K562 (cell line): ENCODE results near the gene ANKRD27. TPM values are rescaled to one million over a fixed set of nuclear protein-coding genes. Genes with fewer than 3 reads are reported as not detected.

Source experiments
- ATF1 ChIP-seq, 2 experiments: fragments of 450-650 bp in 1 of 2; IDR thresholded peaks; 2 replicates each; pipeline ENCODE4 v1.6.1; 2016; ENCODE audit warnings: missing compliant biosample characterization in 1 of 2, missing genetic modification characterization in 1 of 2
- CBFA2T3 ChIP-seq: fragments of 450-650 bp; IDR thresholded peaks from 2 replicates; pipeline ENCODE4 v1.6.1; 2017
- CBX1 ChIP-seq: sonication (generic); IDR thresholded peaks from 2 replicates; pipeline ENCODE4 v1.6.1; 2016; ENCODE audit warnings: antibody characterized with exemption, low read depth, mild to moderate bottlenecking
- FOXK1 ChIP-seq: sonication (generic); formaldehyde crosslinking; IDR thresholded peaks from 2 replicates; pipeline ENCODE4 v1.8.0; 2022; ENCODE audit warnings: missing genetic modification reagents, mild to moderate bottlenecking, borderline replicate concordance
- KAT8 ChIP-seq: fragments of 450-650 bp; IDR thresholded peaks from 2 replicates; pipeline ENCODE4 v1.6.1; 2016; ENCODE audit warnings: low read depth, mild to moderate bottlenecking
- KLF16 ChIP-seq: IDR thresholded peaks from 2 replicates; pipeline ENCODE4 v1.6.1; 2016; ENCODE audit warnings: antibody characterized with exemption
- MGA ChIP-seq: fragments of 450-650 bp; IDR thresholded peaks from 2 replicates; pipeline ENCODE4 v1.6.1; 2016; ENCODE audit warnings: mild to moderate bottlenecking, moderate library complexity
- MNT ChIP-seq, 2 experiments: fragments of 450-650 bp; conservative IDR thresholded peaks; 2 replicates each; pipeline ENCODE4 v1.6.1; 2017; ENCODE audit warnings: mild to moderate bottlenecking in 2 of 2, moderate library complexity in 2 of 2
- MTA1 ChIP-seq: fragments of 450-650 bp; IDR thresholded peaks from 2 replicates; pipeline ENCODE4 v1.6.1; 2017; ENCODE audit warnings: borderline replicate concordance
- NR1H2 ChIP-seq: sonication (generic); formaldehyde crosslinking; IDR thresholded peaks from 2 replicates; pipeline ENCODE4 v1.4.0; 2020; ENCODE audit warnings: mild to moderate bottlenecking, missing genetic modification reagents
- PRPF4 ChIP-seq: fragments of 200-400 bp; formaldehyde crosslinking; IDR thresholded peaks from one replicate; pipeline ENCODE4 v1.6.1; 2017; ENCODE audit warnings: low read length, low read depth, mild to moderate bottlenecking; ENCODE audit not compliant: insufficient read depth, poor library complexity, severe bottlenecking
- RNF2 ChIP-seq: sonication (generic); IDR thresholded peaks from 2 replicates; pipeline ENCODE4 v1.6.1; 2016
- RUNX1 ChIP-seq: sonication (generic); IDR thresholded peaks from 2 replicates; pipeline ENCODE4 v1.6.1; 2016; ENCODE audit warnings: antibody characterized with exemption, low read depth
- TGIF2 ChIP-seq: sonication (generic); formaldehyde crosslinking; IDR thresholded peaks from 2 replicates; pipeline ENCODE4 v1.8.1; 2022; ENCODE audit warnings: mild to moderate bottlenecking, missing genetic modification reagents, moderate library complexity
- polyA plus RNA-seq, 8 experiments: library from polyadenylated mRNA; depleted of rRNA in 4 of 8; stranded (reverse) in 5 of 8; unstranded in 3 of 8; fragments of >200 nt; fragmentation: Nextera tagmentation in 2 of 8; fragmentation: Illumina TruSeq in 1 of 8; extraction: Ambion mirVana in 2 of 8; extraction: Trizol in 1 of 8; gene quantifications; 2 replicates each; pipeline versions ENCODE4 v1.2.1 to v1.2.3, GENCODE V29; 2011 to 2014; ENCODE audit warnings: inconsistent platforms in 1 of 8, missing spikeins in 1 of 8
- total RNA-seq, 7 experiments: library from RNA; depleted of rRNA in 6 of 7; stranded (reverse); fragments of >200 nt in 6 of 7; fragmentation: Illumina TruSeq in 2 of 7; extraction: Trizol in 2 of 7; gene quantifications; 2 replicates each; pipeline versions ENCODE4 v1.2.1 to v1.2.3, GENCODE V29; 2011 to 2021; ENCODE audit warnings: low replicate concordance in 1 of 7

ANKRD27 gene
- total and polyA plus RNA-seq, 9 of the 15 experiments (the other 6 are each of a cell fraction or from before 2014, with no cell fraction given) = 5.3 to 71.3 (median 54.2) TPM

GRCh38 chr19:32691952-32692726 lies 17.2 kb upstream of the ANKRD27 start (continued):
- TF ChIP-seq ATF1 (CRISPR knock-in tag; IDR thresholded peaks at IDR 0.05) (peak; percentile 21; the same call in 1 of the 2 replicates), ATF1 (tag; IDR thresholded peaks at IDR 0.05) (peak; percentile 70), CBFA2T3 (0 out of 2 replicates have a peak, but pooled peaks have one; percentile 8), RNF2 (peak; percentile 9), MNT (conservative IDR thresholded peaks at IDR 0.05) (peak in 1 of 2 experiments; percentile 53; a peak in 2 of 4 replicates), PRPF4 (peak; percentile 56), TGIF2 (CRISPR knock-in tag) (peak; percentile 56; the same call in 1 of the 2 replicates), RUNX1 (0 out of 2 replicates have a peak, but pooled peaks have one; percentile 22), MTA1 (peak; percentile 60; the same call in 1 of the 2 replicates), NR1H2 (CRISPR knock-in tag) (0 out of 2 replicates have a peak, but pooled peaks have one; percentile 68), CBX1 (peak; percentile 31; the same call in 1 of the 2 replicates), FOXK1 (CRISPR knock-in tag) (peak; percentile 64; the same call in 1 of the 2 replicates), KLF16 (no peak), KAT8 (no peak), MGA (peak; percentile 89)
